Measurements from ENCODE around the gene MLF1. TPM values are rescaled to one million over a fixed set of nuclear protein-coding genes. Genes with fewer than 3 reads are reported as not detected.

Gene MLF1
- total RNA-seq, 1 donor from 2014 or later, result 59.8 TPM

- H3K27me3 Mint-ChIP-seq (ENCODE audit: unreplicated experiment), result peaks cover 1% of the 10 kb centered on the region
Measured at GRCh38 chr3:158552124-158552523, 18.9 kb upstream of the MLF1 start.

GRCh38 chr3:158559504-158559903 is 11.5 kb upstream of the MLF1 start:
- Mint-ChIP-seq H3K4me1 (ENCODE audit: unreplicated experiment) (peaks cover 3% of the 10 kb centered on the region), H3K36me3 (ENCODE audit: low read depth, unreplicated experiment) (peaks cover 7% of the 10 kb centered on the region), H3K4me3 (ENCODE audit: unreplicated experiment) (no peak overlapping the region), H3K9me3 (ENCODE audit: unreplicated experiment) (no peaks in the 10 kb centered on the region), H3K27ac (ENCODE audit: unreplicated experiment) (no peak overlapping the region), H3K27me3 (ENCODE audit: unreplicated experiment) (peaks cover 2% of the 10 kb centered on the region)
- no peak for DNase-seq (ENCODE audit: low spot score)
- no peak for TF ChIP-seq CTCF (IDR thresholded peaks at IDR 0.05; ENCODE audit: unreplicated experiment)

More at GRCh38 chr3:158552124-158552523, 18.9 kb upstream of the MLF1 start:
- no peak overlapping the region for H3K27ac Mint-ChIP-seq (ENCODE audit: unreplicated experiment)
- no peak for TF ChIP-seq CTCF (IDR thresholded peaks at IDR 0.05; ENCODE audit: unreplicated experiment)
- no peak overlapping the region for H3K4me3 Mint-ChIP-seq (ENCODE audit: unreplicated experiment)
- H3K36me3 Mint-ChIP-seq (ENCODE audit: low read depth, unreplicated experiment), result peaks cover 7% of the 10 kb centered on the region
- peaks cover 3% of the 10 kb centered on the region for H3K4me1 Mint-ChIP-seq (ENCODE audit: unreplicated experiment)
- H3K9me3 Mint-ChIP-seq (ENCODE audit: unreplicated experiment), result no peaks in the 10 kb centered on the region
- DNase-seq (ENCODE audit: low spot score), result no peak

- Mint-ChIP-seq H3K4me1 (ENCODE audit: unreplicated experiment) (no peaks in the 10 kb centered on the region), H3K9me3 (ENCODE audit: unreplicated experiment) (no peaks in the 10 kb centered on the region), H3K4me3 (ENCODE audit: unreplicated experiment) (no peak overlapping the region), H3K36me3 (ENCODE audit: low read depth, unreplicated experiment) (no peaks in the 10 kb centered on the region), H3K27me3 (ENCODE audit: unreplicated experiment) (peaks cover 2% of the 10 kb centered on the region), H3K27ac (ENCODE audit: unreplicated experiment) (no peak overlapping the region)
- no peak for TF ChIP-seq CTCF (IDR thresholded peaks at IDR 0.05; ENCODE audit: unreplicated experiment)
- no peak for DNase-seq (ENCODE audit: low spot score)
Measured at GRCh38 chr3:158560979-158561378, 10.0 kb upstream of the MLF1 start.

GRCh38 chr3:158562674-158563073 is 8.3 kb upstream of the MLF1 start:
- Mint-ChIP-seq H3K27me3 (ENCODE audit: unreplicated experiment) (peaks cover 2% of the 10 kb centered on the region), H3K36me3 (ENCODE audit: low read depth, unreplicated experiment) (no peaks in the 10 kb centered on the region), H3K9me3 (ENCODE audit: unreplicated experiment) (no peaks in the 10 kb centered on the region), H3K4me1 (ENCODE audit: unreplicated experiment) (no peaks in the 10 kb centered on the region), H3K27ac (ENCODE audit: unreplicated experiment) (no peak overlapping the region), H3K4me3 (ENCODE audit: unreplicated experiment) (no peak overlapping the region)
- no peak for TF ChIP-seq CTCF (IDR thresholded peaks at IDR 0.05; ENCODE audit: unreplicated experiment)
- no peak for DNase-seq (ENCODE audit: low spot score)

GRCh38 chr3:158563076-158563475 is 7.9 kb upstream of the MLF1 start:
- H3K9me3 Mint-ChIP-seq (ENCODE audit: unreplicated experiment), result no peaks in the 10 kb centered on the region
- no peak overlapping the region for H3K4me3 Mint-ChIP-seq (ENCODE audit: unreplicated experiment)
- no peaks in the 10 kb centered on the region for H3K4me1 Mint-ChIP-seq (ENCODE audit: unreplicated experiment)
- peaks cover 2% of the 10 kb centered on the region for H3K27me3 Mint-ChIP-seq (ENCODE audit: unreplicated experiment)
- no peaks in the 10 kb centered on the region for H3K36me3 Mint-ChIP-seq (ENCODE audit: low read depth, unreplicated experiment)
- H3K27ac Mint-ChIP-seq (ENCODE audit: unreplicated experiment), result no peak overlapping the region
- TF ChIP-seq CTCF (IDR thresholded peaks at IDR 0.05; ENCODE audit: unreplicated experiment), result no peak
- no peak for DNase-seq (ENCODE audit: low spot score)
